Right lung (tissue), 5 donors: ENCODE data around the gene RRP12. TPM values are rescaled to one million over a fixed set of nuclear protein-coding genes. Genes with fewer than 3 reads are reported as not detected.
"Not testable (repeated sequence)": the region's sequence is repeated elsewhere in the genome, so short reads cannot be mapped to it uniquely, and the experiment has no call there.

ENCODE experiments used
- DNase-seq, 2 donors: peaks; one replicate each; pipeline ENCODE4 v3.0.0-alpha.2; 2013
- polyA plus RNA-seq, 5 donors: library from polyadenylated mRNA; unstranded; fragments of 120-200 nt; gene quantifications; one replicate each; pipeline versions ENCODE4 v1.2.1 to v1.2.3, GENCODE V29; 2013; ENCODE audit warnings: inconsistent platforms in 1 of 5, low replicate concordance in 1 of 5; ENCODE audit not compliant: insufficient read length in 5 of 5, insufficient read depth in 1 of 5

RRP12 gene
- polyA plus RNA-seq, 5 donors, result 19.0 to 30.2 (median 23.1) TPM

DNA sequence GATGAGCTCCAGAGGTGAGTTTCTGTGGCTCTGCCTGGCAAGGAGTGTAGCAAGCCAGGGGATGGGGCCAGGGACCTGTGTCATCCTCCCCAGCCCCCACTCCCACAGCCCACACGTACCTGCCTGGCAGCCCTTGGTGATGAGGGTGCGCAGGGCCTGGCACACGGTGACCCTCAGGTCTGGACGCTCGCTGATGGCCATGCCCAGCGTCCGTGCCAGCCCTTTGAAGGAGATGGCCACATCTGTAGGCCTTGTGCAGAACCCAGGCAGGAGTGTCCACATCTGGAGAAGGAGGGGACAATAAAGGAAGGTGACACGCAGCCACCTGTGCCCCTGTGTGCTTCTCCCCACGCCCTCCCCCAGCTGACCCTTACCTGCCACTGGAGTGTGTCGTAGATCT lies 27.7 kb downstream of the RRP12 start:
- no peak for DNase-seq

DNA sequence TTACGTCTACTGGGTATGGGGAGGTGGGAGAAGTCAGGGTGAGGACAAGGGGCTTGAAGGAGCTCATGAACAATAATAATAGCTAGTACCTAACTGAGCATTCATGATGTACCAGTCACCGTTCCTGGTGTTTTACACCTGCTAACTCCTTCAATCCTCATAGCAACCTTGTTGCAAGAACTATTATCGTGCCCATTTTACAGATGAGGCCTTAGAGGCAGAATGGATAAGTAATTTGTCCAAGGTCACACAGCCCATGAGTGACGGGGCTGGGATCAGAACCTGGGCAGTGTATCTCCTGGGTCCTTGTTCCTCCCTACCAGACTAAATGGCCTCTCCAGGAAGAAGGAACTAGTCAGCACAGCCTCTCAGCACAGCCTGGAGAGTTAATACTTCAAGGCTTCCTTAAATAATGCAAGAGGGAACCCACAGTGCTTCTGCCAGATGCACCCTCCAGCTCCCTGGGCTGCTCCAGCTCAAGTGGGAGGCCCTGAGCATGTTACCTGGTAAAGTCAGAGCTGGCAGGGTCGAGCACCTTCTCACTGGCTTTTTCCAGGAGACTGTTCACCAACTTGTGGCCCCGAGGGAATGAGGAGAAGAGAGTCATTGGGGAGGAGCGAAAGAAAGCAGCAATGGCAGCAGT lies 28.8 kb downstream of the RRP12 start:
- peak; percentile 9 to 24 for DNase-seq

DNA sequence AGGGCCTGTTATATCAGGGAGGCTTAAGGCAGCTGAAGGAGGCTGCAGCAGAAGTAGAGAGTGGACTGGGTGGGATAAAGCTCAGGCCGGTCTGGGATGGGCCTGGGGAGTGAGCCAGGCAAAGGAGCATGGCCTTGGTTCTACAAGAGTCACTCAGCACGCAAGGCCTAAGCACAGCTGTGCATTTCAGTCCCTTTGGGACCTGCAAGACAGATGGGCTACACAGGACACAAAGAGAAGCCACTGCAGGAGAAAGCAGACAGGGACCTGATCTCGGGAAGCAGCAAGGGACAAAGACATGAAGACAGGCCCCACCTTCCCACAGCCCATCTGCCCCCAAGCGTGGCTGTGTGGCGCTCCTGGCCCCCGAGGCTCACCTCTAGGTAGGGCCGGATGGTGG lies 29.4 kb downstream of the RRP12 start:
- no peak for DNase-seq

DNA sequence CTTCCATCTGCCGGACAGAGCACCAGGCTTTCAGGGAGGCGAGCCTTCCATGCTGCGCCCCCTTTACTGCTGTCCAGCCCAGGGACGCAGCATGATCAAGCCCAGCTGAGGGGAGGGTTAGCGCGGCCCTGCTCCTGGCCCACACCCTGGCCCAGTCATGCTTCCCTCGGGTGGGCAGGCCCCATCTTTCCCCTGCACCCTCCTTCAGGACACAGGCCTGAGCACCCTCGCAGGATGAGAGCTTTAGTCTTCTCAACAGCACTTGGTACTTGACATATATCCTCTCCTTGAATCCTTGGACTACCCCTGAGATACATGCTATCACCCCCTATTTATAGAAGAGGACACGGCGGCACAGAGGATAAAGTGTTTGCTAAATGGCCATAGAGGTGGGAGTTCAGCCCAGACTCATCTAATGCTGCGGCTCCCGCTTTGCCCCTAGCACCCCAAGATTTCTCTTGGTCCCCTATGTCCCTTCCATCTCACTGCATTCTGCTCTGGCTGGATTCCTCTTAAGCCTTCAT lies 34.0 kb downstream of the RRP12 start:
- DNase-seq, result no peak

DNA sequence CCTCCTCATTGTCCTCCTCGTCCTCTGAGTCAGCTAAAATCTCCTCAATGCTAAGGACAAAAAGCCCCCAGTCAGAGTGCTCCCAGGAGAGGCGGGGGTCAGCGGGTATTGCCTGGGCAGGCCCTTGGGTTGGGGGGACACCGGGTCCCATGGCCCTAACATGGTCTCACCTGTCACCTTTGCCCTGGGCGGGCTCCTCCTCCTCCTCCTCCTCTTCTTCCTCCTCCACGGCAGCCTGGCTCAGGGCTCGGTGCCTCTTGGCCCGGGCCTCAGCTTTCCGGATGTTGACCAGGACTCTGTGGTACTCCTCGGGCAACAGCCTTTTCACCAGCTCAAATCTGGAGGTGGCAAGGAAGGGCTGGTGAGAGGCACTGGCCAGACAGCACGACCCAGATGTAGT lies 34.6 kb downstream of the RRP12 start:
- DNase-seq, result no peak

DNA sequence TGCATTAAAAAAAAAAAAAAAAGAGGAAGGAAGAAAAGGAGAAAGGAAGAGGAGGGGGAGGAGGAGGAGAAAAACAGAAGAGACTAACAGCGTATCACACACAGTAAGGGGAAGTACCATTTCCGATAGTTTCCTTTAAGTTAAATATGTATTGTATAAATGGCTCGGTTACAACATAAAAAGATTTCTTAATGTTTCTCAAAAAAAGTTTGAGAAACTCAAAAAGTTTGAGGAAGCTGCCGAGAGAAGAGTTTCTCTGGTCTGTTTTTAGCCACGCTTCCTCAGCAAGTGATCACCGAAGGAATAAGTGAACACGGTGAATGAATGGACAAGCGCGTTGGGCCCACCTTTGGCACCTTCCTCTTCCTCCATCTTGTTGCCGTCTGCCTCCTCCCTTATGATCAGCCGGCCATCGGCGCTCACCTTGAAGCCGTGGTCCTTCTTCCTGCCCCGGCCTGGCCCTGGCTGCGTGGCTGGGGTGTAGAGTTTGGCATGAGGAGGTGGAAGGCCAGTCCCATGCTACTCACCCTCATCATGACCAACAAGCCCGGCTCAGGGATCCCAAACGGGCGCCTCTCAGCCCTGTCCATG lies 35.3 kb downstream of the RRP12 start:
- no peak for DNase-seq

DNA sequence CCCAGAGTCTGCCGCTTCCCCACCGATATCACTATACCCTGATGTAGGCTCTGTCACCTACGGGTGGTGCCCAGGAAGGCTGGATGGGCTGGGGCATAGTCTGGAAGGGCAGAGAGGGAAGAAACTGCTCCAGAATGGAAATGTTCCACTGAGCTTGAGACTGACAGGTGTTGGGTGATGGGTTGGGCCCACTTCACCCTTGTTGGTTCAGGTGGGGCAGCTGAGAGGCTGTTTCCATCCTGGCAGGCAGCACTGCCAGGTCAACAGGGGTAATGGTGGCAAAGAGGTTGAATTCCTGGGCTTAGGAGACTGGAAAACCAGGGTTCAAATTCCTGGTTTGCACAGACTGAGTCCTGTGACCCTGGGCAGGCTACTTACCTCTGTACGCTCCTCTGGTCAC lies 38.1 kb downstream of the RRP12 start:
- no peak for DNase-seq

DNA sequence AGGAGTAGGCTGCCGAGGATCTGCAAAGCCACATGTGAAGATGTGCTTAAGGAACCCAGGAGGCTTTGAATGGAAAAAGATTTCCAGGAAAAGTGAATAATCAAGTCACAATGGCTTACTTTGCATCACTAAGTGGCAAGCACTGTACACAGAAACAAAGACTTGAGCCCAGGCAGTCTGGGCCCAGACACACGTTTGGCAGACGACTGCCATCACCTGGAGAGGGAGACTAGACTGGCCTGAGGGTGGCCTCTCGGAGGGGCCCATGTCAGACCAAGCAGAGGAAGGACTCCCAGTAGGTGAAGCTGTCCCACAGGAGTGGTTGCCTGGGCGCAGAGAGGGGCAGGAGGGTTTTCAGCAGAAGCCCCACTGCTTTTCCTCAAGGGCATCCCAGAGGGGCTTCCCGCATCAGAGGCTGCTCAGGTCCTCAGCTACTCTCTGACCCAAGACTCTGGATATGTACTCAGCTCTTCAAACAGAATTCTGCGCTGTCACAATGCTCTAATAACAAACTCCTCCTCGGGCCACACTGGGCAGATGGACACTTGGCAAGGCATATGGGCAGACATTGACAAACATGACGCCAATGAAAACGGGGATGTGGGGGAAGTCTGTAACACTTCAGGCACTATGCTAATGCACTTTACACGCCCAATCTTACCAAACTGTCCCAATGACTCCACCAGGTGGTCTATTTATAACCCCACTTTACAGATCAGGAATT lies 38.7 kb downstream of the RRP12 start:
- DNase-seq, result no peak

DNA sequence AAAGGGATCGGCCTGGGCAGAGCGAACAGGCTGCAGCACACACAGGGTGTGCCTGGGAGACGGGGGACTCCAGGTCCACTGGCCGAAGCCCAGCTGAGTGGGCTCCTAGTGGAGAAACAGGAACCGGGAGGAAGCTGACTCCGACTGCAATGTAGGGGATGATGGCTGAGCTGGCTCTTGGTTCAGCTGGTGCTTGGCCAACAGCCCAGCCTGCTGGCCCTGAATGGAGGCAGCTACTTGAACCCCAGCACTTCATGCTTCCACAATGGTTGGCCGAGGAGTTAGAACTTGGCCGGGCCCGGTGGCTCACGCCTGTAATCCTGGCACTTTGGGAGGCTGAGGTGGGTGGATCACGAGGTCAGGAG lies 39.6 kb downstream of the RRP12 start:
- no peak for DNase-seq

DNA sequence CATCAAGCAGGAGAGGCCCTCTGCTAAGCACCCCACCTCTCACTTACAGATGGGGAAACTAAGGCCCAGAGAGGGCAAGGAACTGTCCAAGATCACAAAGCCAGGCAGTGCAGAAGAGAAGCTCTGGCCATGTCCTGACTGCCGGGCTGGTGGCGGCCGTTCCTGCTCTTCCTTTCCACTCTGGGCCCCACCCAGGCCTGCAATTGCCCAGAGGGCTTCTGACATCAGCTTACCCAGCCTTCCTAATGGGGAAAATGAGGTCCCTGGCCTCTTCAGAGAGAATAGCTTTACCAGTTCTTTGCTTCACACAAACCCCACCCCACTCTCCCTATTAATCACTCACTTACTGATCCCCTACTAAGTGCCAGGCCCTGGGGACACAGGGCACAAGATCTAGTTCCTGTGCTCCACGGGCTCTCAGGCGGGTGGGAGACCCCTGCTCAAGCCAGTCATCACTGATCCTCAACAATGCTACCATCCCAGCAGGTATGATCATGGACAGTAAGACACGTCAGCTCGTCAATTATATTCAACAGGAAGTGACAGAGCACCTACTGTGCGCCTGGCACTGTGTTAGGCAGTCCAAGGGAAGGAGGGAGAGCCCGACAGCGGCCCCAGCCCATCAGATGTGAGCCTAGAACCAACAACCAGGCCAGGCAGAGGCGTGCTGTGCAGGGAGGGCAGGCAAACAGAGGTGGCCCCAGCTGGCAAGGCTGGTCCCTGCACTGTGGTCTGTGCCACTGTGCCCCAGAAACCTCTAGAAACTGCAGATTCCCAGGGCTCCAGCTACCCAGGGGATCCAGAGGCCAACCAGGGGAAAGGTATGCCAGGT lies 40.2 kb downstream of the RRP12 start:
- no peak for DNase-seq

DNA sequence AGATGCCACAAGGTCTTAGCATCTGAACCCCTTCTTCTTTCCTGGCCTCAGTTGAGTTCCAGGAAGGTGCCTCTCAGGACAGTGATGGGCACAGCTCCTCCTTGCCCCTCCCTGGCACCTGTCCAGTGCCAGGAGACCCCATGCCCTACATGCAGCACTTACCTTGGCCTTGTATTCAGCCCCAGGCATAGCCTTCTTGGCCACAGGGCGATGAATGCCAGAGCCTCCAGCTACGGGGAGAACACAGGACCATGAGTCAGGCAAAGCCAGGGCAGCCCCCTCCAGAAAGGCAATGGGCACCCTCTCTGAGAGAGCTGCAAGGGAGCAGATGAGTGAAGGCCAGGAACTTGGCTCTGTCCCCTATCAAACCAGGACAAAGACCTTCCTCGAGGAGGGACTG lies 42.4 kb downstream of the RRP12 start:
- no peak for DNase-seq

DNA sequence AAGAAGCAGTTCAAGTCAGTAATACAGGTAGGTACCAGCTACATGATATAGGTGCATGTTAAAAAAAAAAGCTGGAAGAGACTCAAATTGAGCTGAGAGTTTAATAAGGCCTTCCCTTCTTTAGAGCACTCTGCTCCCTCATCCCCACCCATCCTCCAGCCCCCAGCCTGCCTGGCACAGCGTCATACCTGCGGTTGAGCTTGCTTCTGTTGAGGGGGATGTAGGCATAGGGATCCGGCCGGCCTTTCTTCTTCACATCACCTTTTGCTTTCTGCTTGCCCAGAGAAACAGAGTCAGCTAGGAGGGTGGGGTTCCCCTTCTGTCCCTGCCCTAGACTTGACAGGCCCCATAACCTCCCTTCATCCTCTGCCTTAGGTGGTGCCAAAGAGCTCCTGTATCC lies 42.8 kb downstream of the RRP12 start:
- DNase-seq, result no peak

DNA sequence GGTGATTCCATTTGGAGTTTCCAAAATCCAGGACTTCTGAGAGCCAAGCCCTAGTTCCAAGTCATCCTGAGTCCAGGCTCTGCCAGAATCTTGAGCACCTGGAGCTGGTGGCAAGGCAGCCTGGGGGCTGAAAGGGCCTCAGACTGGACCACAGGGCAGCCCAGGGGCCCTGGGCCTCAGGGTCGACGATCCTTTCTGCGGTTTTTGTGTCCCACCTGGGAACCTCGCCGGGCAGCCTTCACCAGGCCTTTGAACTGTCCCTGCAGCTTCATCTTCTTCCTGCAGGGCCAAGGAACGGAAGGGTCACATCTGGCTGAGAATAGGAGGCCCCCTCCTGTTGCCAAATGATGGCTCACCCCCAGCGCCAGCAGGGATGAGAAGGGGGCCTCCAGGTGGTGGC lies 44.2 kb downstream of the RRP12 start:
- no peak for DNase-seq

DNA sequence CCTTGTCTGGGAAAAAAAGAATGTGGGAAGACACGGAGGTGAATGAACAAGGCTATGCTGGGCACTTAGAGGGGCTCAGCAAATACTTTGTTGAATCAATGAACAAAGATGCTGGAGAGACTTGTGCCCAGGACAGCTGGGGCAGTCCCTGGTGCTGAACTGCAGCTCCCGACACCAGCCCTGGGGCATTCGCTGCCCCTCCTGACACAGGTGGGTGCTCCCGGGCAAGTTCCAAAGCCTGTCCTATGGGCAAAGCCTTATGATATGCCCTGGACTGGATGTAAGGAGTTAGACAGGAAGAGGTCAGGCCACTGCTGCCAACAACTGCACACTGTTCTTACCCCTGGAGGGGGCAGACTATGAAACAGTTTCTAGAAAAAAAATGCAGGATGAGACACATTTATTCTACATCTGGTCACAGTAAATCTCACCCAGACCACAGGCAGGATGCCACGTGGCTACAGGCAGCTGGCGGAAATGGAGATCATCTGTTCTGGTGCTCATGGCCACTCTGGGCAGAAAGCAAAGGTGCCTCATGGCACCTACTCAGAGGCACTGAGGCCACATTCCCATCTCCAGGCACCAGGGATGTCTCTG lies 44.7 kb downstream of the RRP12 start:
- no peak for DNase-seq

DNA sequence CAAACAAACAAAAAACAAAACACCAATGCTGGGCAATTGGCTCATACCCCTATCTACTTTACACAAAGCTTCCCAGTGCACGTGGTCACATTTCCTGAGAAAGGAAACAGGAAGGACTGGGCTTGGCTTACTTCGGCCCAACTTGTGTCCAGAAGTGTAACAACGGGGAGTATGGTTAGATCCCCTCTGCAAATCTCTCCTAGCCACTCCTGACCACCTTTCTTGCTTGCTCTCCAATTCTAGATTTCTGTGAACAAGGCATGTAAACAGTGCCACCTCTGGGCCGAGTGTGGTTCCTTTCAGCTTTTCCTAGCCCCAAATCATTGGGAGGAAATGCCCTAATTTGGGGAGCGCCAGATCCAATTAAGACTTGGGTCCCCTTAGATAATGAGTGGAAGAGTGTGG lies 45.6 kb downstream of the RRP12 start:
- no peak for DNase-seq

DNA sequence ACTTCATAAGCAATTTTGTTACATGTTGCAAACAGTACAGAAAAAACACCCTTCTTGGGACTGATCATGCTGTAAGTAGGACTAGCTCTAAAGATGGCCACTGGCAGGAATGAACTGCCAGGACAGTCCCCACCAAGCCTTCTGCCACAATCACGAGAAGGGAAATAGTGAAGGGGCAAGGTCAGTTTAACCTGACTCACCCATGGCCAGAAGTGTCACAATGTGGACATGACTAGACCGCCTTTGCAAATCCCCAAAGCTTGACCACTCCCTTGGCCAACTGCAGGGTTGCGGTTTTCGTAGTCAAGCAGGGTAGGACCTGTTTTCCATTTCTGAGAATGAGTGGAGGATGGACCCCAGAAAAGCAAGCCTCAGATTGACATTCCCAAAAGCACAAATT lies 47.2 kb downstream of the RRP12 start:
- no peak for DNase-seq

DNA sequence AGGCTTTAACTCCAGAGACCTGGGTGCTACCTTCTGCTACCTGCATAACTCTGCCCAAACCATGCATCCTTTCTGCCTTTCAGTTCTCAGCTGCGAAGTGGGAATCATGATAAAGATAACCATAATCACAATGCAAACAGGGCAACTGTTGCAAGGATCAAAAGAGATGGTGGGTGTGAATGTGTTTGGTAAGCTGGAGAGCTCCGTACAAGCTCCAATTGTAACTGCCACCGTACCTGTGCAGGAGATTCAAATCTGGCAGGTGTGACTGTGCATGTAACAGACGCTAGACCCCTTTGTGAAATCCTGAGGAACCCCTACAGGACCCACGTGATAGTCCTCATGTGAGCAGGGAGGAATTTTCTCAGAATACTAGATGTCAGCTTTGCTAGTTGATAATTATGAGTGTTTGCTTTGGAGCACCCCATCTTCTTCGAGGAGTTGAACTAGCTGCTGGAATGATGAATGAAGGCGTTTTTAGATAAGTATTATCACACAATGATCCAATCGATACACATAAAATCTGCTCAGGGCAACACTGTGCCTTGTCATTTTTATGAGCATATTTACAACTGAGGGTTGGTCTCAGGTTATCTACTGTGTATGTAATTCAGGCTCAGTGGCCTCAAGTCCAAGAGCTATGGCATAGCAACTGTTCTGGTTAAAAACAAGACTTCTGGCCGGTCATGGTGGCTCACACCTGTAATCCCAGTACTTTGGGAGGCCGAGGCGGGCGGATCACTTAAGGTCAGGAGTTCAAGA lies 51.2 kb downstream of the RRP12 start:
- DNase-seq, result no peak

DNA sequence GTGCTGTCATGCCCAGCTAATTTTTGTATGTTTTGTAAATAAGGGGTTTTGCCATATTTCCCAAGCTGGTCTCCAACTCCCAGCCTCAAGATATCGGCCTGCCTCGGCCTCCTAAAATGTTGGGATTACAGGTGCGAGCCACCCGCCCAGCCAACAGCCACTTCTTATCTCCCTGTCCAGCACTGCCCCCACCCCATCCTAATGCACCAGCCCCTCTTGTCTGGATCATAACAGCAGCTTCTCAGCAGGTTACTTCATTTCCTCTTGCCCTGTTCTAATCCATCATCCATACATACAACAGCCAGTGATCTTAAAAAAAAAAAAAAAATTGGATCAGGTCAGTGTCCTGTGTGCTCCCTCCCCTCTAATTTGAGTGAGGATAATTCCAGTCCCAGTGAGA lies 53.8 kb downstream of the RRP12 start:
- no peak for DNase-seq

DNA sequence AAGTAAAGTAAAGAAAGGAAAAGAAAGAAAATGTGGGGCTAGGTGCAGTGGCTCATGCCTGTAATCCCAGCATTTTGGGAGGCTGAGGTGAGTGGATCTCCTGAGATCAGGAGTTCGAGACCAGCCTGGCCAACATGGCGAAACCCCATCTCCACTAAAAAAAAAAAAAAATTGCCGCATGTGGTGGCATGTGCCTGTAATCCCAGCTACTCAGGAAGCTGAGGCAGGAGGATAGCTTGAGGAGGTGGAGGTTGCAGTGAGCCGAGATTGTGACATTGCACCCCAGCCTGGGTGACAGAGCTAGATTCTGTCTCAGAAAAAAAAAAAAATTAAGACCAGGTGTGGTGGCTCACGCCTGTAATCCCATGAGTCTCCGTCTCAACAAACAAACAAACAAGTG lies 57.5 kb downstream of the RRP12 start:
- not testable (repeated sequence) for DNase-seq

DNA sequence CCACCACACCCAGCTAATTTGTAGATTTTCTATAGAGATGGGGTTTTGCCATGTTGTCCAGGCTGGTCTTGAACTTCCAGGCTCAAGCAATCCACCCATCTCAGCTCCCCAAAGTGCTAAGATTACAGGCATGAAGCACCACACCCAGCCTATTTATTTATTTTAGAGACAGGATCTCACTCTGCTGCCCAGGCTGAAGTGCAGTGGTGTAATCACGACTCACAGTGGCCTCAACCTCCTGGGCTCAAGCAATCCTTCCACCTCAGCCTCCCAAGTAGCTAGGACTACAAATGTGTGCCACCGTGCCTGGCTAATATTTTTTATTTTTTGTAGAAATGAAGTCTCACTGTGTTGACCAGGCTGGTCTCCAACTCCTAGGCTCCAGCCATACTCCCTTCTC lies 59.7 kb downstream of the RRP12 start:
- no peak for DNase-seq

DNA sequence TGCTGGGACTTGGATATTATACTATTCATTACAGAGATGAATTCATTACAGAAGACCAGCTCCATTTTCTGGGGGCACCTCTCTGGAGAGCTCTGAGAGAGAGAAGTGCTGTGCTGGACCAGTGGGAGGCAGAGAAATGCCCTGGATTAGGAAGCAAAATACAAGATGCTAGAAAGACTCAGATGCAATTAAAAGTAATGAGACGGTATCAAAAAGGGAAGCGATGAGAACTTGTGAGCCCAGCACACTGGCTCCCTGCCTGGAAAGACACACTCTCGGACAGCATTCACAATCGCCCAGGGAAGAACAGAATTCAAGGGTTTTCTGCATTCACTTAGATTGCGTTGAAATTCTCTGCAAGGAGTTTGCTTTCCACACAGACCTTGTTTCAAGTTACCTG lies 63.1 kb downstream of the RRP12 start:
- no peak for DNase-seq
